Right hindlimb (tissue), 1 donor: ENCODE measurements around the gene ME2.
"Not testable (repeated sequence)": the region's sequence is repeated elsewhere in the genome, so short reads cannot be mapped to it uniquely, and the experiment has no call there.

ENCODE experiments used
- DNase-seq: peaks from one replicate; pipeline ENCODE4 v3.0.0-alpha.2; 2018

ME2 gene

DNA sequence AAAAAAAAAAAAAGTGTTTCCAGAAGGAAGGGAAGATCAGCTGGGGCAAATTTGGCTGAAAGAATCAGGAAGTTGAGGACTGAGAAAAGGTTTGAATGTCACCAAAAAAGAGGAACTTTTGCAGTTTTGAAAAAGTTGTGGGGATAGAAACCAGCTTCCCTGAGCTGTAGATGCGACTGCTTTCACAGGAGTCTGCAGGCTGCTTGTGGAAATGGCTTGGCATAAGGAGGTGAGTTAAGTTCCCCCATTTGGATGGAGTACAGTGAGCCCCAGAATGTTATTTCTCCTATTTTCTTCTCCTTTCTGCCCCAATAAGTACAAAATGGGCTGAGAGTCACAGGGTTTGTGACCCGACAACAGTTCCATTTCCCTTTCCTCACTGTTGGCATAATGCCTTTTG is 16.5 kb upstream of the ME2 start:
- no peak for DNase-seq

GRCh38 chr18:50863840-50864375 is 15.0 kb upstream of the ME2 start:
- no peak for DNase-seq

- no peak for DNase-seq
Measured at GRCh38 chr18:50866765-50867164, 12.2 kb upstream of the ME2 start.

GRCh38 chr18:50869150-50869549 is 9.8 kb upstream of the ME2 start:
- no peak for DNase-seq

GRCh38 chr18:50870138-50870845 is 8.6 kb upstream of the ME2 start:
- no peak for DNase-seq

- no peak for DNase-seq
Measured at GRCh38 chr18:50871846-50872245, 7.1 kb upstream of the ME2 start.

DNA sequence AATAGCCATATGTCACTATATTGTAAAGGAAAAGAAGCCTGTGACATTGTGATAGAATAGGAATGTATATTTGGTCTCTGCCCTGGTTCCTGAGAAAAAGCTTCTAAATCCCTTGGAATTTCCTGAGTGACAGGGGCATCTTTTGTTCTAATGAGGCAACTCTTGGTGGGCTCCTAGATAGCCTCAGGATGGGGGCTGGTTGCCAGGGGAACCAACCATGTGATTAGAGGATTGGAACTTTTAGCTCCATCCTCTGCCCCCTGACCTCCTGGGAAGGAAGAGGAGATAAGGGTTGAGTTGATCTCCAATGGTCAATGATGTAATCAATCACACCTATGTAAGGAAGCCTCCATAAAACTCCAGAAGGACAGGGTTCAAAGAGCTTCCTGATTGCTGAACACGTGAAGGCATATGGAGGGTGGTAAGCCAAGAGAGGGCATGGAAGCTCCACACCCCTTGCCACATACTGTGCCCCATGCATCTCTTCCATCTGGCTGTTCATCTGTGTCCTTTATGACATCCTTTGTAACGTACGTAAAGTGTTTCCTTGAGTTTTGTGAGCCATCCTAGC is 2.9 kb upstream of the ME2 start:
- no peak for DNase-seq

GRCh38 chr18:50877545-50878265 is 1.2 kb upstream of the ME2 start:
- DNase-seq, result no peak

DNA sequence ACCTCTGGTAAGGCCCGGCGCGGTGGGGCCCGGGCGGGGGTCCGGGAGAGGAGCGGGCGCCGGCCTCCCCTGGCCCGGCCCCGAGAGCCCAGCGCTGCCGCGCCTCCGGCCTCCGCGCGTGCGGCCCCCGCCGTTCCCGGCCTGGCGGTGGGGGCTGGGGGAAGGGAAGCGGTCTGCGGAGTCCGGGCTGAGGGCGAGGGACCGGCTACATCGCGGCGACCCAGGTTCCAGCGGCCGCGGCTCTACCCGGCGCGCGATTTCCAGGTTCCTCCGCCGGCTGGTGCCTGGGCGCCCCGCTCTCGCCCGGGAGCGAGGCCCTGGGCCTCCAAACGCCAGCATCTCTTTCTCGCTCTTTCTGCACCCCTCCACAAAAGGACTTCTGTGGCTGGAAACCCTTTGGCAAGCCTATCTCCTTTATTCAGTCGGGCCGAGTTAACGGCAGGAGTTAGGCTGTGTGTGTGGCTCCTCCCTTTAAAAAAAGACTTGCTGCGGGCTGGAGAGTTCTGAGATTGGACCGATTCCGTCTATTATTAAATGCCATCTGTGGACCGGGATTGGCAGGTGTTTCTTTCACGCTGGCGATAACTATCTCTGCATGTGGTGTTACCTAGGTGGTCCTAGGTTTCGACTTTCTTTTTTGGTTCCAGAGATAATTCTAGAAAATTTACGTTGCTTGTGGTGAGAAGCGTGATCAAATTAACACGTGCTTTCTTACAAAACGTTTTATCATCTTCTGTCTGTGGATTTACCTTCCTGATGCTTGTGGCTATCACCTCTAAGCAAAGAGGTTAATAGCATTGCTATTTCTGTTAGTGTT is 592 bp downstream of the ME2 start:
- no peak for DNase-seq

DNA sequence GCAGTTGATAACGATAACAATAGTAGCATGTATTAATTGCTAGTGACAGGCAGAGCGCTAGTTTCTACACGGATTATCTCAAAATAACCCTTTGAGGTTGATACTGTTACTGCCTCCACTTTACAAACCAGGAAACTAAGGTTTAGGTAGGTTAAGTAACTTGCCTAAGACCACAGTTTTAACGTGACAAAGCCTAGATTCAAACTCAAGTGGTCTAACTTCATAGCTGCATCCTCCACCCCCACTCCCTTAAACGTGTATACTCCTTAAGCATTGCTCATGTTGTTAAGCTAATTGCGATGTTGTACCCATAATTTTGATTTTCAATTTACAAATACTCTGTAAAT is 1.2 kb downstream of the ME2 start:
- DNase-seq, result no peak

DNA sequence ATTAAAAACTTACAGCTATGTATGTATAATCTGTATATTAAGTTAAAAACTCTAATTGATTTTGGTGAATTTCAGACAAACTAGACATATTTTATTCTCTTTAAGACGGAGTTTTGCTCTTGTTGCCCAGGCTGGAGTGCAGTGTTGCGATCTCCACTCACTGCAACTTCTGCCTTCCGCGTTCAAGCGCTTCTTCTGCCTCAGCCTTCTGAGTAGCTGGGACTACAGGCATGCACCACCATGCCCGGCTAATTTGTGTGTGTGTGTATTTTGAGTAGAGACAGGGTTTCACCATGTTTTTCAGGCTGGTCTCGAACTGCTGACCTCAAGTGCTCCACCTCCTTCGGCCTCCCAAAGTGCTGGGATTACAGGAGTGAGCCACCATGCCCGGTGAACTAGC is 2.0 kb downstream of the ME2 start:
- DNase-seq, result not testable (repeated sequence)

DNA sequence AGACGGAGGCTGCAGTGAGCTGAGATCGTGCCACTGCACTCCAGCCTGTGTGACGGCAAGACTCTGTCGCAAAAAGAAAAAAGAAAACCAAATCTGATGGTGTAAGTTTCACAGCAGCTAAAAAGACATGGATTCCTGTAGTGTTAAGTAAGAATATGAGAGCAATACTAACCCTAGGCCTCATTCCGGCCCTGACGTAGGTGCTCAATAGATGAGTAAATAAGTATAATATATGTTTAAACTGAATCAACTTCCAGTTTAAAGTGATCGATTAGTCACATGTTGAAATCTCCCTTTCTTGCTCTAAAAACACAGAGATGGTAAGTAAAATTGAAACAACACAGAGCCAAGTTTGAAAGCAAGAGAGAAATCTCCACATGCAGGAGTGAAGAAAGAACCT is 8.0 kb downstream of the ME2 start:
- DNase-seq, result no peak

- DNase-seq, result no peak
Measured at GRCh38 chr18:50895350-50896045, 16.6 kb downstream of the ME2 start.

DNA sequence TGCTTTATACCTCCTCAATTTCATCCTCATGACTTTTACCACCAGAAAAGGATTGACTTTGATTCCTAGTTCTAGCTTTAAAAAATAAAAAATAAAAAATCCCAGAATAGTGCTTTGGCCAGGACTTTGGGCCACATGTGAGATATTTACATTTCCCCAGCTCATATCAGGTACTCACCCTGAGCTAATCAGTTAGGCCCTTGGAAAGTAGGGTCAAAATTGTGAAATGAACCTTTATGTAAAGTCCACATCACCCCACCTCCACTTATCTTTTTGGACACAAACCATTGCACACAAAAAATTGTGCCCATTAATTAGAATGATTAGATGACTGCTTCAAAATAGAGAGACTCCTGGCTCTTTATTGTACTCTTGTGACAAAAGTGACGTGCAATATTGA is 17.2 kb downstream of the ME2 start:
- no peak for DNase-seq

- DNase-seq, result no peak
Measured at GRCh38 chr18:50898919-50899318, 20.0 kb downstream of the ME2 start.

- DNase-seq, result no peak
Measured at GRCh38 chr18:50902797-50903196, 23.9 kb downstream of the ME2 start.

DNA sequence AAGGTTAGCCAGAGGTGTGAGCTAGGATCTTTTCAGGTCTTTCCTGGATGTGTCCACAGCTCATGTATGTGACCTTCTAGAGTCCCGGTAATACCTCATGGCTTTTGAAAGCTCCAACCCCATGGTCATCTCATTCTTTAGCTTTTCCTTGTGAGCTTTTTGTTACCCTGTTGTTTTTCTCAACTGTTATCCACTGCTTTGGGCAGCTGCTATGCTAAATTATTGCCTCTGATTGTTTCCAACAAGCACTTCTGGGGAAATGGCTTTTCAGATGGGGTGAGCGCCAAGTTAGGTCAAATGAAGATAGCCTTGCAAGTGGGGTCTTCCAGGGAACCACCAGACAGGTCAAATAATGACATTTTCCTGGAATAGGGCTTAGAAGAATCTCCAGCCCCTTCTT is 27.9 kb downstream of the ME2 start:
- no peak for DNase-seq

DNA sequence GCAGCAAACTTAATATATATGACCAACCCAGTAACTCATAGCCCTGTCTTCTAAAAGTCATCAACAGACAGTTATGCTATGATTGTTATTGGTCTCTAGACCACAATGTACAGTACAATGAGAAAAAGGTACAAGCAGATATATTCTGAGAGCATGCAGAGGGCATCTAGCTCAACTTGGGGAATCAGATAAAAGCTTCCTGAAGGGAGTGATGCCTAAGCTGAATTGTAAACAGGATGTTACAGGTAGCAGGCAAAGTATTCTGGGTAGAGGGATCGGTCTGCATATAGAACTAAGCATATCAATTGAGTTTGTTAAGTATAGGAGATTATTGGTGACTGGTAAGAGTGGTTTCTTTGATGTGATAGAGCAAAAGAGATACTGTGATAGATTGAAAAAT is 30.3 kb downstream of the ME2 start:
- DNase-seq, result no peak

DNA sequence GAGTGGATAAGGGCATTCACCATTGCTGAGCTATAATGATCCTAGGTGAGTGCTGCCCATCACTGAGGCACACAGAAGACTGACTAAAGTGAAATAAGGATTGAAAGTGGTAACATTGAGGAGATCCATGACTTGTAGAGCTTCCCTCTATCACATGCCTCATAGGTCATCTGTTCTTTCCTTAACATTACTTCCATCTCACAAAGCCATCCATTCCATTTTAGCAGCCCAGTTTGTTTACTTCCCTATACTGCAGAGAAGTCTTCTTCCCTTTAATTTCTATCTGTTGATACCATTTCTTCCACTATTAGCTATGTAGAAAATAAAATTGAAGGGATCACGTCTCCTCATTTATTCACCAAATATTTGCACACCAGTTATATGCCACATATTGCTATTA is 32.1 kb downstream of the ME2 start:
- no peak for DNase-seq

- DNase-seq, result no peak
Measured at GRCh38 chr18:50917021-50917420, 38.1 kb downstream of the ME2 start.

- no peak for DNase-seq
Measured at GRCh38 chr18:50918153-50918552, 39.2 kb downstream of the ME2 start.

- DNase-seq, result no peak
Measured at GRCh38 chr18:50924372-50924771, 45.5 kb downstream of the ME2 start.

DNA sequence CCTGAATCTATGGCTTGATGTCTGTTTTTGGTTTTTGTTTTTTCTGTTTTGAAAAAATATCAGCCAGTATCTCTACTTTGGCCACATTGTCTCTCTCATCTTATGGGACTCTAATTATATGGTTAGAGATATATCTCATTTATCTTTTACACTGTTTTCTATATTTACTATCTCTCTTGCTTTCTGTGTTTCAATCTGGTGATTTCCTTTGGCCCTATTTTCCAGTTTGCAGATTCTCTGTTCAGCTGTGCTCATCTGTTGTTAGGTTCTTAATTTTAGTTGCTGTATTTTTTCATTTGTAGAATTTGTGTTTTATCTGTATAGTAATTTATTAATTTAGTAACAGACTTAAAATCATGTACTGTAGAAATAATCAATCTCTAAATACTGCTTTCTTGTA is 47.6 kb downstream of the ME2 start:
- DNase-seq, result no peak
